Sigmoid colon (tissue), 4 donors: Measurements from ENCODE around the gene ASF1B.

Source experiments
- POLR2AphosphoS5 ChIP-seq, 4 donors: sonication (generic); formaldehyde crosslinking; IDR thresholded peaks; one replicate each; pipeline ENCODE4 v1.6.1; 2017; ENCODE audit warnings: antibody characterized with exemption in 4 of 4
- TF ChIP-seq, protein P1 (sequence below), 4 experiments: fragments of 450-650 bp in 3 of 4; fragments of 200-600 bp in 1 of 4; IDR thresholded peaks; one replicate each; pipeline ENCODE4 v1.5.1; 2016 to 2019; ENCODE audit warnings: antibody characterized with exemption in 4 of 4, mild to moderate bottlenecking in 3 of 4, moderate library complexity in 2 of 4

DNA sequence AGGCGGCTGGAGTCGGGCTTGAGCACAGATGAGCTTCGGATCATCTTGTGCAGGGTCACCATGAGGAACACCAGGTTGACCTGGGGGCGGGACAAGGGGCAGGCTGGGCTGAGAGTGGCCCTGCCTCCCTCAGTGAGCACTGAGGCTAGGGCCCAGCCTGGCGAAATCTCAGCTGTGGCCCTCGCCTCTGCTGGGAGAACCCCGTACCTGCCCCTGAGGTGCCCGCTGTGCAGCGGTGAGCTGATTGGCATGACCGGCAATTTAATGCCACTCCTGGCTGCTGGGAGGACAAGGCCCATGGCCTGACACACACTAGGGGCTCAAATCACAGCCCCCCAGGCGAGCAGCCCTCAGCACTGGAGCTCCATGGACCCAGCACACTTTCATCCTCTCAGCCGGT lies 19.7 kb upstream of the ASF1B start:
- TF ChIP-seq, protein P1, sequence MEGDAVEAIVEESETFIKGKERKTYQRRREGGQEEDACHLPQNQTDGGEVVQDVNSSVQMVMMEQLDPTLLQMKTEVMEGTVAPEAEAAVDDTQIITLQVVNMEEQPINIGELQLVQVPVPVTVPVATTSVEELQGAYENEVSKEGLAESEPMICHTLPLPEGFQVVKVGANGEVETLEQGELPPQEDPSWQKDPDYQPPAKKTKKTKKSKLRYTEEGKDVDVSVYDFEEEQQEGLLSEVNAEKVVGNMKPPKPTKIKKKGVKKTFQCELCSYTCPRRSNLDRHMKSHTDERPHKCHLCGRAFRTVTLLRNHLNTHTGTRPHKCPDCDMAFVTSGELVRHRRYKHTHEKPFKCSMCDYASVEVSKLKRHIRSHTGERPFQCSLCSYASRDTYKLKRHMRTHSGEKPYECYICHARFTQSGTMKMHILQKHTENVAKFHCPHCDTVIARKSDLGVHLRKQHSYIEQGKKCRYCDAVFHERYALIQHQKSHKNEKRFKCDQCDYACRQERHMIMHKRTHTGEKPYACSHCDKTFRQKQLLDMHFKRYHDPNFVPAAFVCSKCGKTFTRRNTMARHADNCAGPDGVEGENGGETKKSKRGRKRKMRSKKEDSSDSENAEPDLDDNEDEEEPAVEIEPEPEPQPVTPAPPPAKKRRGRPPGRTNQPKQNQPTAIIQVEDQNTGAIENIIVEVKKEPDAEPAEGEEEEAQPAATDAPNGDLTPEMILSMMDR (IDR thresholded peaks at IDR 0.05), result no peak
- no peak for TF ChIP-seq POLR2AphosphoS5 (IDR thresholded peaks at IDR 0.05)
